Osteoblast (primary cell): ENCODE data around the gene METTL6. TPM values are rescaled to one million over a fixed set of nuclear protein-coding genes. Genes with fewer than 3 reads are reported as not detected.
"Not testable (repeated sequence)": the region's sequence is repeated elsewhere in the genome, so short reads cannot be mapped to it uniquely, and the experiment has no call there.

ENCODE experiments used
- DNase-seq: peaks from one replicate; pipeline ENCODE4 v3.0.0; 2011; ENCODE audit warnings: low spot score, mixed read lengths; ENCODE audit not compliant: insufficient read length; ENCODE audit errors: missing footprints
- H2AFZ ChIP-seq: 2 replicates; pipeline ENCODE4 v1.6.0; 2011; ENCODE audit warnings: mild to moderate bottlenecking, low read length
- H3K27ac ChIP-seq: 2 replicates; pipeline ENCODE4 v1.5.1; 2011; ENCODE audit warnings: mild to moderate bottlenecking, low read depth, low read length, moderate library complexity
- H3K27me3 ChIP-seq: 2 replicates; pipeline ENCODE4 v1.6.0; 2012; ENCODE audit warnings: mild to moderate bottlenecking, control low read depth, inconsistent platforms, low read length, moderate library complexity; ENCODE audit not compliant: insufficient read depth
- H3K36me3 ChIP-seq: 2 replicates; pipeline ENCODE4 v1.5.1; 2011; ENCODE audit warnings: mild to moderate bottlenecking, low read length, control low read depth, moderate library complexity; ENCODE audit not compliant: insufficient read depth
- H3K4me1 ChIP-seq: 2 replicates; pipeline ENCODE4 v1.5.1; 2011; ENCODE audit warnings: mild to moderate bottlenecking, low read length, control low read depth, moderate library complexity; ENCODE audit not compliant: insufficient read depth
- H3K4me2 ChIP-seq: 2 replicates; pipeline ENCODE4 v1.6.0; 2011; ENCODE audit warnings: mild to moderate bottlenecking, low read length; ENCODE audit not compliant: insufficient read depth
- H3K4me3 ChIP-seq: fragments of 200-600 bp; sonication (generic); 3 replicates; pipeline ENCODE4 v1.5.1; 2012; ENCODE audit warnings: mild to moderate bottlenecking, low read length, inconsistent platforms; ENCODE audit not compliant: insufficient read depth
- H3K79me2 ChIP-seq: 2 replicates; pipeline ENCODE4 v1.6.0; 2012; ENCODE audit warnings: mild to moderate bottlenecking, low read length, control low read depth, inconsistent platforms; ENCODE audit not compliant: insufficient read depth
- H3K9me3 ChIP-seq: 2 replicates; pipeline ENCODE4 v1.5.1; 2011; ENCODE audit warnings: low read depth, low read length, control low read depth
- H4K20me1 ChIP-seq: 2 replicates; pipeline ENCODE4 v1.6.0; 2012; ENCODE audit warnings: mild to moderate bottlenecking, low read length, control low read depth; ENCODE audit not compliant: insufficient read depth
- CTCF ChIP-seq: IDR thresholded peaks from 2 replicates; pipeline ENCODE4 v1.5.1; 2011; ENCODE audit warnings: mild to moderate bottlenecking, low read depth, low read length, moderate library complexity; ENCODE audit errors: extremely low read depth
- total RNA-seq: library from RNA; depleted of rRNA; stranded (reverse); fragments of >200 nt; gene quantifications from 2 replicates; pipeline ENCODE4 v1.2.3, GENCODE V29; 2012

Gene METTL6
- total RNA-seq, 1 donor: 36.6 TPM

- Histone ChIP-seq H3K4me2 (no peak overlapping the region), H3K4me1 (no peaks in the 10 kb centered on the region), H2AFZ (no peak overlapping the region), H4K20me1 (no peaks in the 10 kb centered on the region), H3K27ac (no peak overlapping the region), H3K4me3 (no peak overlapping the region), H3K9me3 (no peaks in the 10 kb centered on the region), H3K36me3 (no peaks in the 10 kb centered on the region), H3K79me2 (no peaks in the 10 kb centered on the region), H3K27me3 (no peaks in the 10 kb centered on the region)
- no peak for DNase-seq
- no peak for TF ChIP-seq CTCF
Measured at GRCh38 chr3:15462451-15462850, 35.1 kb upstream of the METTL6 start.

GRCh38 chr3:15460891-15461531 is 33.7 kb upstream of the METTL6 start:
- H3K36me3 ChIP-seq: no peaks in the 10 kb centered on the region
- H3K27me3 ChIP-seq: no peaks in the 10 kb centered on the region
- no peak overlapping the region for H3K27ac ChIP-seq
- no peak for DNase-seq
- no peaks in the 10 kb centered on the region for H4K20me1 ChIP-seq
- no peak overlapping the region for H2AFZ ChIP-seq
- no peak overlapping the region for H3K4me3 ChIP-seq
- no peak for TF ChIP-seq CTCF
- no peaks in the 10 kb centered on the region for H3K9me3 ChIP-seq
- no peaks in the 10 kb centered on the region for H3K4me1 ChIP-seq
- H3K79me2 ChIP-seq: no peaks in the 10 kb centered on the region
- no peak overlapping the region for H3K4me2 ChIP-seq

GRCh38 chr3:15458212-15458780 is 31.0 kb upstream of the METTL6 start:
- H3K79me2 ChIP-seq: no peaks in the 10 kb centered on the region
- no peak overlapping the region for H2AFZ ChIP-seq
- H4K20me1 ChIP-seq: no peaks in the 10 kb centered on the region
- H3K4me3 ChIP-seq: no peak overlapping the region
- no peak for DNase-seq
- H3K27me3 ChIP-seq: no peaks in the 10 kb centered on the region
- no peaks in the 10 kb centered on the region for H3K4me1 ChIP-seq
- H3K4me2 ChIP-seq: no peak overlapping the region
- no peaks in the 10 kb centered on the region for H3K36me3 ChIP-seq
- no peaks in the 10 kb centered on the region for H3K9me3 ChIP-seq
- H3K27ac ChIP-seq: no peak overlapping the region
- no peak for TF ChIP-seq CTCF

- not testable (repeated sequence) for H3K36me3 ChIP-seq, H3K79me2 ChIP-seq, H3K4me3 ChIP-seq, H3K9me3 ChIP-seq, H3K27ac ChIP-seq, H2AFZ ChIP-seq, H3K4me1 ChIP-seq, H3K4me2 ChIP-seq, H3K27me3 ChIP-seq, H4K20me1 ChIP-seq, DNase-seq
Measured at GRCh38 chr3:15456915-15457314, 29.6 kb upstream of the METTL6 start.
